GM12801 (cell line): ENCODE results near the gene DLG3.

Experiments
- TF ChIP-seq, protein P1 (sequence below): IDR thresholded peaks from one replicate; pipeline ENCODE4 v1.5.1; 2011; ENCODE audit warnings: control low read depth; ENCODE audit not compliant: insufficient read length; ENCODE audit errors: extremely low read depth

Gene DLG3

DNA sequence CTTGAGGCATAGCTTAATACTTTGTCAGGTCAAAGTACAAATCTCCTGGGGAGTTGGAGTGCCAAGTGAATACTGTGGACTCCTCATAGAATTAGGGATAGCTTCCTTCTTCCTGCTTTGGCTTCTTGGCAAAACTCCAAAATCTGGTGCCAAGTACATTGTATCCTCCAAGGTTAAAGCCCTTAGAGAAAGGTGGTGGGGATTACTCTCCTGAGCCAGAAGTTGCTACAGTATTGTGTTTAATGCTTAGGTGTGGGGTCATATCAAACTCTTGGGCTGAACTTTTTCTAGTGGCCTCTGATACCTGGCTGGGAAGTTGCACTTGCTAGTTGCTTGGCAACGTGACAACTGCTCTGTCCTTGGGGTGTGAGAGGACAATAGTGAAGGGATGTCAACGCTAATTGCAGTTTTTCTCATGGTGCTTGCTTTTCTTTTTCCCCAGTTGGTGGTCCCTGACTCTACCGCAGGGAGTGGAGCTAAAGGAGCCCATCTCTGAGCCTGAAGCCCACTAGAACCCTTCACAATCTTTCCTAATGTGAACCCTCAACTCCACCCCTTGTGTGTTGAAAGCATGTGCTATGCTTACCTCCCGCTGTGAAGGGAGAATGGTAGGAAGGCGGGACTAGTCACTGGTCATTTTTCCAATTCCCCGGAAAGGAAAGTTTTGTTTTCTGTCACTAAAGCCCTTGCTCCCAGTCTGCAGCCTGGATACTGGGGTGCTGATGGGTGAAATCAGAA is 35.5 kb downstream of the DLG3 start:
- TF ChIP-seq, protein P1, sequence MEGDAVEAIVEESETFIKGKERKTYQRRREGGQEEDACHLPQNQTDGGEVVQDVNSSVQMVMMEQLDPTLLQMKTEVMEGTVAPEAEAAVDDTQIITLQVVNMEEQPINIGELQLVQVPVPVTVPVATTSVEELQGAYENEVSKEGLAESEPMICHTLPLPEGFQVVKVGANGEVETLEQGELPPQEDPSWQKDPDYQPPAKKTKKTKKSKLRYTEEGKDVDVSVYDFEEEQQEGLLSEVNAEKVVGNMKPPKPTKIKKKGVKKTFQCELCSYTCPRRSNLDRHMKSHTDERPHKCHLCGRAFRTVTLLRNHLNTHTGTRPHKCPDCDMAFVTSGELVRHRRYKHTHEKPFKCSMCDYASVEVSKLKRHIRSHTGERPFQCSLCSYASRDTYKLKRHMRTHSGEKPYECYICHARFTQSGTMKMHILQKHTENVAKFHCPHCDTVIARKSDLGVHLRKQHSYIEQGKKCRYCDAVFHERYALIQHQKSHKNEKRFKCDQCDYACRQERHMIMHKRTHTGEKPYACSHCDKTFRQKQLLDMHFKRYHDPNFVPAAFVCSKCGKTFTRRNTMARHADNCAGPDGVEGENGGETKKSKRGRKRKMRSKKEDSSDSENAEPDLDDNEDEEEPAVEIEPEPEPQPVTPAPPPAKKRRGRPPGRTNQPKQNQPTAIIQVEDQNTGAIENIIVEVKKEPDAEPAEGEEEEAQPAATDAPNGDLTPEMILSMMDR, result no peak

DNA sequence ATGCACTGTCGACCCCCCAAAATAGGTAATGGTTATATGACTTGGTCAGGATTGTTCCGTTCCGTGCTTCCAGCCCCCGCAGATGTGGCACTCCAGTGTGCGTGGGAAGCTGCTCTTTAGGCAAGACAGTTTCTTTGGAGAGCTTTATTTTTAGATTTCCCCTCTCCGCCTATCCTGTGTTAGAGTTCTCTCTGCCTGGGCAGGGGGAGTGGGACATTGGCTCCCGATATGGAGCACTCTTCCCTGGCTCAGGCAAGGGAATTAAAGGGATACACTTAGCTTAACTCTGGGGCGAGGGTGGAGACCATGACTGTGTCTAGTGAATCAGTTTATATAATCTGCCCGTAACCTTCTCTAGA is 36.0 kb downstream of the DLG3 start:
- TF ChIP-seq, protein P1, result no peak

DNA sequence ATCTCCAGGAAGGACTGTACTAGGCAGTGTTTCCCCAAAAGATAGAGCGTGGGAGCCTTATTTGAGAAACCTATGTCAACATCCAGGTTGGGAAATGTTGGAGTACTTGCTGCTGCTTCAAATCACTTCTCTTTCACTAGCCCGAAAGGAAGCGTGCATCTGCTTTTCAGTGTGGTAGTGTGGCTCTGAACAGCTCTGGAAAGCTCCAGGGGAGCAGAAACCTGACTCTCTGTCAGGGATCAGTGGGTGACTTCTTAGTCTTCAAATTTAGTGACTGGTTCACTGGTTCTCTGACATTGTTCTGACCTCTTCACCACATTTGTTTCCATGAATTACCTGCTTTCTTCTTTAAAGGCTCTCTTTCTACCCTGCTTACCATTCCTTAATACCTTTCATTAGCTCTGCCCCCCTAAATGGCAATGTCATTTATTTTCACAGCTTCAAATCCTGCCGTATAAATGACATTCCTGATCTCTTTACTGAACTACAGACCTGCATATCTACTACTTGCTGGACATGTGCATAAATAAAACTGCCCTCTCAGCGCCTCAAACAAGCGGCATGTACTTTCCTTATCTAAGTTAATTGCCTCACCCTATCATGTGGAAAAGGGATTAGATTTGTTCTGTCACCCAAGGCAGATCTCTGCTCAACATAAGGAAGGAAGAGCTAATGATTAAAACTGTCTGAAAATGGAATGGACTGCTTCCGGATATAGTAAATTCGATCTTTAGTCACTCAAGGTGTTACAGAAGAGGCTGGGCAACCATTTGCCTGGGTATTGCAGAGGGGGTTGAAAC is 37.0 kb downstream of the DLG3 start:
- TF ChIP-seq, protein P1, result no peak

DNA sequence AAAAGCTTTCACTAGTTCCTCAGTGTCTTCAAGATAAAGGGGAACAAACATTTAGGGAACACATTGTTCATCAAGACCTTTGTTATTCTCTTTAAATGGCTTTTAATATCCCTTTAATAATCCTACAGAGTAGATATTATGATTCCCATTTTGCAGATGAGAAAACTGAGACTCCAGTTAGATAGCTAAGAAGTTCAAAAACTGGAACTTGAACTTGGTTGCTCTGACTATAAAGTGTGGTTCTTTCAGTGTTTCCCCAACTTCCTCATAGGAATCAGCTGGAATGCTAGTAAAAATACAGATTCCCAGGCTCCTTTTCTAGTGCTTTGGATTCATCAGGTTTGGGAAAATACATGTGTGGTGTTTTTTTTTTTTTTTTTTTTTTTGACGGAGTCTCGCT is 37.7 kb downstream of the DLG3 start:
- TF ChIP-seq, protein P1, result no peak

DNA sequence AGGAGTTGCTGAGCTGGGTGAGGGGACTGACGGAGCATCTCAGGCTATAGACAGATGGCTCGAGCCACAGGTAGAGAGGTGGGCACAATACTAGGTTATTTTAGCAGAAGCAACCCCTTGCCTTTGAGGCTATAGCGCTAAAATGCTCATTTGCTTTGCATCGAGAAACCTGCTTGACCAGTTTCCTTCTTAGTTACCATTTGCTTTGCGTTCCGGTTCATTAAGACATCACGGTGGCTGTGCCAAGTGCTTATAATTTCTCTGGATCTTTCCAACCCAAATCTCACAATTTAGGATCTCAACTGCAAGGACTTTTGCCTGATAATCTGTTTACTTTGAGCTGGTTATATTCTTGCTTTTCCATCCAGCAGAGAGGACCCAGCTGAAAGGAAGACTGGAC is 40.8 kb downstream of the DLG3 start:
- TF ChIP-seq, protein P1, result no peak

DNA sequence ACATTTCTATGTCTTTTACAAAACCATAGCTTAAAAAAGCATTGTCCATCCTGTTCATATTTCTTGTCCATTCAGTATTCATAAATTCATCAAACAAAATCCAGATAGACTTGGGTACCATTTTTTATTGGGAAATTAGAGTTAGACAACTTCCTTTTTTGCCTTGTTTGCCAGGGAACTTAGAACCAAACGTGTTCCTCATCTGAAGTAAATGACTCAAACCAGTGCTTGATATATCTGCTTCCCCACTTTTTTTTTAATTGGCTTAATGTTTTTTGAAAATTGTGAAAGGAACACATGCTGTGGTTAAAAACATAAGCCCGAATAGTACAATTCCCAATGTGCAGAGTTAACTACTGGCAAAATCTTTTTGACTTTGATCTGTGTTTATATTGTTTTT is 44.2 kb downstream of the DLG3 start:
- TF ChIP-seq, protein P1, result no peak

DNA sequence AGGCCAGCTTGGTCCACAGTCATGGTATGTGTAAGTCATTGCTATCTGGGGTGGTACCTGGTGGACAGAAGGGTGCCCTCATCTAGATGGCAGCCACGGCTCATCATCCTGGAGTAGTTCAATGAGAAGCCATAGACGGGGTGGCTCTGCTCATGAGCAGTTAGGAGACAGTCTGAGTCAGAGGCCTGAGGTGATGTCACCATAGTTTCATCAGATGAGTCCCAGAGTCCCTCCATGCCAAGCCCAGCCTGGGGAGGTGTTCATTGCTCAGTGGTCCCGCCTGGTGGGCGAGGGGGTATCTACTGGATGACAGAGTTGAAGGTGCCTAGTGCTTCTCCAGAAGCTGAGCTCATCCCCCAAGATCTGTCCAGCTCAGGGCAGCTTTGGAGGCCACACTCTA is 49.8 kb downstream of the DLG3 start:
- TF ChIP-seq, protein P1, result no peak
